ENCODE results near the gene RNF181.

- TF ChIP-seq CTCF (conservative IDR thresholded peaks at IDR 0.05; ENCODE audit: low read depth, low read length) (no peak), EZH2 (IDR thresholded peaks at IDR 0.05; ENCODE audit: borderline replicate concordance, low read depth, low read length, poor library complexity, severe bottlenecking) (no peak)
These were observed 5.6 kb downstream of the RNF181 start for GRCh38 chr2:85600951-85601770.
